Posterior vena cava (tissue), 2 donors: ENCODE results near the gene SGCD. TPM values are rescaled to one million over a fixed set of nuclear protein-coding genes. Genes with fewer than 3 reads are reported as not detected.
"Not testable (repeated sequence)": the region's sequence is repeated elsewhere in the genome, so short reads cannot be mapped to it uniquely, and the experiment has no call there.

Source experiments
- DNase-seq: peaks from one replicate; pipeline ENCODE4 v3.0.0-alpha.2; 2020; ENCODE audit warnings: low spot score
- intact Hi-C, 2 donors: fragments of 100-400 bp; cut with DNase I; formaldehyde crosslinking; loops; one replicate each; pipeline versions ENCODE4 v1.14.1 to v1.14.2; 2022 to 2023
- total RNA-seq, 2 donors: library from RNA; stranded (reverse); fragmentation: NEBNext Ultra II Directional; extraction: Animal tissue kit (Norgen Biotek cat#: 25700); gene quantifications; one replicate each; pipeline ENCODE4 v1.2.1, GENCODE V29; 2021
- donor health status: DM: yes; HTN: yes; CAD: no.
- donor health status: DM: yes; HTN: yes; CAD: no.

The SGCD gene
- total RNA-seq, 2 donors from 2014 or later, result 31.2 to 56.3 TPM

GRCh38 chr5:156641686-156642085 lies 314.7 kb downstream of the SGCD start:
- no peak for DNase-seq
- intact Hi-C loops, result no loop called here

- intact Hi-C loops, result no loop called here
Measured at GRCh38 chr5:156647034-156647451, 320.1 kb downstream of the SGCD start.

DNA sequence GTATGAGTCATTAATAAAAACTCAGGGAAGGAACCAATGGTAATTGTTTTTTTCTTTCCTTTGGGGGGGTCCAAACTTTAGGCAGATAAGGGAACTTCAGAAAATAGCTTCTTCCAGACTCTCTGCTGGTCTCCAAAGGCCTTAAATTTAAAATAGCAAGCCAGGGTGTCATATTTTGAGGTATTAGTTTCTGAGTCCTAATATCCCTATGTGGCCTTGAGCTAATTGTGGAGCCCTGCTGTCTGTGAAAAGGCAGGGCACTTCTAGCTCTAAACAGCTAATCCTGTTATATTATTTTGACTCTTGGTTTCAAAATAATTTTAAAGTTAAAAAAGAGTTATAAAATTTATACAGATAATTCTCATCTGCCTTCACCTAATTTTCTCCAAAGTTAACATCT lies 327.5 kb downstream of the SGCD start:
- DNase-seq, result no peak
- intact Hi-C loops, result no loop called here

More at GRCh38 chr5:156647034-156647451, 320.1 kb downstream of the SGCD start:
- no peak for DNase-seq

- intact Hi-C loops, result no loop called here
Measured at GRCh38 chr5:156655732-156656131, 328.8 kb downstream of the SGCD start.

DNA sequence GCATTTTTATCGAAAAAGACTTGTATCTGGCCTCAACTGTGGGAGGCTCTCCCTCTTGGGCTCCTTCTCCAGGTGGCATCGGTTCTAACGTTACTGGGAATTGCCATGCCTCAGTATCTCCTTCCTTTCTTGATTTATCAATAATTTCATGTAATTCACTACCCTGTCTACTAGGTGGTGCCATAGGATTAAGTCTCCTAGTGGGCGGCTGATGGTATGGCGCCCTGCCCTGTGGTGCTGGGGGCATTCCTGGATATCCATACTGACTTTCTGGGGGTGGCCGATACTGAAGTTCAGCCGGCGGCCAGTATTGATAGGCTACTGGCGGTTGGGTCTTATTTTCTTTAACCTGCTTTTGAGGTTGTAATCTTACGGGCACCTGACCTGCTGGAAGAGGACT lies 337.9 kb downstream of the SGCD start:
- DNase-seq, intact Hi-C loops: not testable (repeated sequence)

More at GRCh38 chr5:156655732-156656131, 328.8 kb downstream of the SGCD start:
- no peak for DNase-seq

DNA sequence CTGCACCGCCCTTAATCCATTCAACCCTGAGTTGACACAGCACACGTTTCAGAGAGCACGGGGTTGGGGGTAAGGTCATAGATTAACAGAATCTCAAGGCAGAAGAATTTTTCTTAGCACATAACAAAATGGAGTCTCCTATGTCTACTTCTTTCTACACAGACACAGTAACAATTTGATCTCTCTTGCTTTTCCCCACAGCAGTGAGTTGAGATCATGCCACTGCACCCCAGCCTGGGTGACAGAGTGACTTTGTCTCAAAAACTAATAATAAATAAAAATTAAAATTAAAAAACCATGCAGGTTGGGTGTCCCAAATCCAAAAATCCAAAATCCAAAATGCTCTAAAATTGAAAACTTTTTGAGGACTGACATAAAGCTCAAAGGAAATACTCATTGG lies 339.7 kb downstream of the SGCD start:
- DNase-seq, intact Hi-C loops: not testable (repeated sequence)

GRCh38 chr5:156667616-156668015 lies 340.7 kb downstream of the SGCD start:
- intact Hi-C loops, result no loop called here
- no peak for DNase-seq

GRCh38 chr5:156669416-156669815 lies 342.5 kb downstream of the SGCD start:
- intact Hi-C loops, result no loop called here
- no peak for DNase-seq

- DNase-seq, result no peak
- intact Hi-C loops, result no loop called here
Measured at GRCh38 chr5:156670615-156671014, 343.7 kb downstream of the SGCD start.

- DNase-seq, result no peak
- intact Hi-C loops, result no loop called here
Measured at GRCh38 chr5:156675395-156675794, 348.4 kb downstream of the SGCD start.

DNA sequence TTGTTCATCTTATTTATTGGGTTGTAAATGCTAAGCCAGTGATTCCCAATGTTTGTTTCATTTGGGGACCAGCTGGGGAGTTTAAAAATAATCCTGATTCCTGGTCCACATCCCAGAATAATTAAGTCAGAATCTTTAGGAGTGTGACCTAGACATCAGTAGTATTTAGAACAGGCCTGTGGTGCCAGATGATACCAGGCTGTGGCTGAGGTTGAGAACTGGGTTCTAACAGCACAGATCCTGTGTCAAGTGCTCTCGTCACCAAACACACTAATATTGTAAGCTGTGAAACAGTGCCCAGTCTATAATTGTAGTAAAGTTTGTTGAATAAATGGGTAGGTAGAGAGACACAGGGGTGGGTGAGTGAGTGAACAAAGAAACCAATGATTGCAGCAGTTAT lies 351.0 kb downstream of the SGCD start:
- DNase-seq, result no peak
- intact Hi-C loops, result no loop called here

- intact Hi-C loops, result no loop called here
- no peak for DNase-seq
Measured at GRCh38 chr5:156678484-156678883, 351.5 kb downstream of the SGCD start.

DNA sequence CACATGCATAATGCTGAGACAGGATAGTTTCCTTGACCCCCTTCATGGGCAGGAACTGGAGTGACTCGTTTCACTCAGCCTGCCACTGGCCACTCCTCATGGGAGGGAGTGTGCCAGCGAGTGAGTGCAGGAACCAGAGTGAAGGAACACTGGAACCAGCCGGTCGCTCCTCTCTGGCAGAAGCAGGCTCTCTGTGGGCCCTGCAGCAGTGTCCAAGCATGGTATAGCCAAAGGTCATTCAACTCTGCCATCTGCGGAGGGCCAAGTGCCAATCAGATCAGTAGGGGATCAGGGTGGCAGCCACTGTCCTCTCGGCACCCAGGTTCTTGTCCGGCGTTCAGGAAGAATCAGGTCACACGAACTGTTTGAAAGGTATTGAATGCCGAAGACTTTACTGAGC lies 353.9 kb downstream of the SGCD start:
- DNase-seq, result peak; percentile 51
- intact Hi-C loops, result no loop called here

GRCh38 chr5:156681265-156681664 lies 354.3 kb downstream of the SGCD start:
- intact Hi-C loops, result no loop called here
- no peak for DNase-seq

DNA sequence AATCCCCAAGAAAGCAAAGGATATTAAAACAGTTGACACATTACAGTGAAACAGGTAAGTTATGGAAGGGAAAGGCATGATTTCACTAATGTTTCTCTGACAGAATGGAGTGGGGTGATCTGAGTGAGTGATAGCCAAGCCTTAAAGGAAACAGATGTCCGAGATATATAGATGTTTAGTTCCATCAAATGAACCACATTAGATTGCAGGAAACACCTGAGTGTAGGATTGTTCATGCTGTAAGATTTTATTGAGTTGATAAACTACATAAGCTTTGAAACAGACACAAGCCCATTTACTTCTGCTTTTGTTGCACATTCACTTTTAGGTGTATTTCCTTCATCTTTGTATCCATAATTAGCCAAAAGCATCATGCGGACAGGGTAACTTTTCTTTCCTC lies 356.0 kb downstream of the SGCD start:
- DNase-seq, result no peak
- intact Hi-C loops, result no loop called here

GRCh38 chr5:156683509-156683908 lies 356.5 kb downstream of the SGCD start:
- intact Hi-C loops, result no loop called here
- no peak for DNase-seq

DNA sequence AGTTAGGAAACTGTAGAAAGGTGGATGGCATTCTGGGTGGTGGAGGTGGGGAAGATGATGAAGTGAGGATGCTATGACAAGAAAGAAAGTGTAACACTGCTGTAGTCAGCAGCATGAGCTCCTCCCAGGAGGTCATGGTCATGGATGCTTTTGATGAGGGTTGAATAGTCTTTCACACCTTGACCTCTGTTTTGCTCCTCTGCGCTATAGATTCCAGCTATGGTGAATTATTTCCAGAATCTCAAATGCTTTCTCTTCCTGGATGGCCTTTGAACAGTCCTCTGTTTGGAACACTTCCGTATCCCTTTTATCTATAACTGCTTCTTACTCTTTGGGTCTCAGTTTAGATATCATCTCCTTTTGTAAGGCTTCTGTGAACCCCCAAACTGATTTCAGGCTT lies 357.3 kb downstream of the SGCD start:
- DNase-seq, result no peak
- intact Hi-C loops, result no loop called here

DNA sequence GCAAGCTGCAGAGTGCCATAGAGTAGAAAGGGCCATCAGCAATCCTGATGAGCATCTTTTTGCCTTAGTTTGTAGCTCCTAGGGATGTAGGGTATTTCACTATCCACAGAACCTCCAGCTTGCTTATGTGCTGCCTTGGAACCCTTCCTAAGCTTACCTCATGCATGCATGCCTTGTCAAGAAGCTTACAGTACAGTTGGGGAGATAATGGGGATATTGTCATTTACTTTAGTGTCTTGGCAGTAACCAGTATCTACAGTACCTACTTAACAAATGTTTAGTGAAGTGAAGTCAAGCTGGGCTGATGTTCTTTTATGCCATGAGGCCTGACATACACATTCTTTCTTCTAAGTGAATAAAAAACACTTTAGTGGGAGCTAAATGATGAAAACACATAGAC lies 358.5 kb downstream of the SGCD start:
- intact Hi-C loops, result no loop called here
- no peak for DNase-seq

- intact Hi-C loops, result no loop called here
- DNase-seq, result no peak
Measured at GRCh38 chr5:156686380-156686779, 359.4 kb downstream of the SGCD start.

- no peak for DNase-seq
- intact Hi-C loops, result no loop called here
Measured at GRCh38 chr5:156686796-156687195, 359.8 kb downstream of the SGCD start.

DNA sequence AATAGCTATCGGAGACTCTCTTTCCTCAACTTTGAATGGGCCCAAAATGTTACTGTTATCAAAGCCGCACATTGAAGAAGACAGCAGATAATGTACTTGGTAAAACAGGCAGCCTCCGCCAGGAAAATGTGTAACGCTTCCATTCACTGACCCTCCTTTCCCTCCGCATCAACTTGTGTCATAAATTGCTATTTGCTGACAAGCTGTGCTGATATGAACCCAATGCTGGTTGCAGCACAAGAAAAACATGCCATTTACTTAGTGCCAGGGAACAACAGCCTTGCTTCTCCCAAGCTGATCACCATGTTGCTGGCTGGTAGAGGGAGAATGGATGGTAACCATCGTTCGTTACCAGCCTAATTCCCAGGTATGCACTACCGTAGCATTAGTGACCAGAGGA lies 360.6 kb downstream of the SGCD start:
- intact Hi-C loops, result no loop called here

GRCh38 chr5:156691572-156691971 lies 364.6 kb downstream of the SGCD start:
- intact Hi-C loops, result no loop called here
- no peak for DNase-seq

More for the DNA sequence above, 360.6 kb downstream of the SGCD start:
- no peak for DNase-seq
